Suprapubic skin (tissue), 4 donors: ENCODE data around the gene RTL9.

Experiments
- EP300 ChIP-seq: sonication (generic); formaldehyde crosslinking; IDR thresholded peaks from one replicate; pipeline ENCODE4 v1.6.1; 2017; ENCODE audit warnings: antibody characterized with exemption
- POLR2A ChIP-seq, 2 donors: fragments of 450-650 bp; IDR thresholded peaks; one replicate each; pipeline ENCODE4 v1.6.1; 2017; ENCODE audit warnings: antibody characterized with exemption in 2 of 2, mild to moderate bottlenecking in 2 of 2, moderate library complexity in 2 of 2
- POLR2AphosphoS5 ChIP-seq, 3 donors: sonication (generic); formaldehyde crosslinking; IDR thresholded peaks; one replicate each; pipeline ENCODE4 v1.6.1; 2017; ENCODE audit warnings: antibody characterized with exemption in 3 of 3
- TF ChIP-seq, protein P1 (sequence below), 2 donors: fragments of 200-600 bp in 1 of 2; fragments of 450-650 bp in 1 of 2; sonication (generic) in 1 of 2; IDR thresholded peaks; one replicate each; pipeline ENCODE4 v1.5.1; 2016 to 2019; ENCODE audit warnings: antibody characterized with exemption in 2 of 2, mild to moderate bottlenecking in 1 of 2, moderate library complexity in 1 of 2

- TF ChIP-seq, protein P1, sequence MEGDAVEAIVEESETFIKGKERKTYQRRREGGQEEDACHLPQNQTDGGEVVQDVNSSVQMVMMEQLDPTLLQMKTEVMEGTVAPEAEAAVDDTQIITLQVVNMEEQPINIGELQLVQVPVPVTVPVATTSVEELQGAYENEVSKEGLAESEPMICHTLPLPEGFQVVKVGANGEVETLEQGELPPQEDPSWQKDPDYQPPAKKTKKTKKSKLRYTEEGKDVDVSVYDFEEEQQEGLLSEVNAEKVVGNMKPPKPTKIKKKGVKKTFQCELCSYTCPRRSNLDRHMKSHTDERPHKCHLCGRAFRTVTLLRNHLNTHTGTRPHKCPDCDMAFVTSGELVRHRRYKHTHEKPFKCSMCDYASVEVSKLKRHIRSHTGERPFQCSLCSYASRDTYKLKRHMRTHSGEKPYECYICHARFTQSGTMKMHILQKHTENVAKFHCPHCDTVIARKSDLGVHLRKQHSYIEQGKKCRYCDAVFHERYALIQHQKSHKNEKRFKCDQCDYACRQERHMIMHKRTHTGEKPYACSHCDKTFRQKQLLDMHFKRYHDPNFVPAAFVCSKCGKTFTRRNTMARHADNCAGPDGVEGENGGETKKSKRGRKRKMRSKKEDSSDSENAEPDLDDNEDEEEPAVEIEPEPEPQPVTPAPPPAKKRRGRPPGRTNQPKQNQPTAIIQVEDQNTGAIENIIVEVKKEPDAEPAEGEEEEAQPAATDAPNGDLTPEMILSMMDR (IDR thresholded peaks at IDR 0.05): no peak
- TF ChIP-seq POLR2AphosphoS5 (IDR thresholded peaks at IDR 0.05): no peak
- TF ChIP-seq EP300: no peak
- TF ChIP-seq POLR2A (IDR thresholded peaks at IDR 0.05): no peak
These were observed 43.6 kb downstream of the RTL9 start for GRCh38 chrX:110402091-110402849.
